ENCODE results near the gene MFSD2A.
"Not testable (repeated sequence)": the region's sequence is repeated elsewhere in the genome, so short reads cannot be mapped to it uniquely, and the experiment has no call there.

The MFSD2A gene

DNA sequence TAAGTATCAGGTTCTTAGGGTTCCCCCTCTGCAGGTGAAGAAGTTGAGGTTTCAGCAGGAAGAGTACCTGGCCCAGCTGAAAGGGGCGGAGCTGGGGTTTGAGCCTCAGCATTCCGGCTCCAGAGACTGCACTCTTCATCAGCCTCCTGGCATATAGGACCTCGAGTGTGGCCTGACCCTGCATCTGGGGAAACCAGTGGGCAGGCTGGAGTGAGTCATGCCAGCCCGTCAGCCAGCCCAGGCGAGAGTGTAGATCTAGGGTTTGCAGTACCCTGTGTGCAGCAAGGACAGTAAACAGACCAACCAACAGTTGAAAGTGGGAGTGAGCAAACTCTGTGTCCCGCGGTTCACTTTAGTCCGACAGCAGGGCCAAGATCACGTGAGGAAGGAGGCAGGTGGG lies 14.1 kb downstream of the MFSD2A start:
- DNase-seq (ENCODE audit: low spot score): no peak

DNA sequence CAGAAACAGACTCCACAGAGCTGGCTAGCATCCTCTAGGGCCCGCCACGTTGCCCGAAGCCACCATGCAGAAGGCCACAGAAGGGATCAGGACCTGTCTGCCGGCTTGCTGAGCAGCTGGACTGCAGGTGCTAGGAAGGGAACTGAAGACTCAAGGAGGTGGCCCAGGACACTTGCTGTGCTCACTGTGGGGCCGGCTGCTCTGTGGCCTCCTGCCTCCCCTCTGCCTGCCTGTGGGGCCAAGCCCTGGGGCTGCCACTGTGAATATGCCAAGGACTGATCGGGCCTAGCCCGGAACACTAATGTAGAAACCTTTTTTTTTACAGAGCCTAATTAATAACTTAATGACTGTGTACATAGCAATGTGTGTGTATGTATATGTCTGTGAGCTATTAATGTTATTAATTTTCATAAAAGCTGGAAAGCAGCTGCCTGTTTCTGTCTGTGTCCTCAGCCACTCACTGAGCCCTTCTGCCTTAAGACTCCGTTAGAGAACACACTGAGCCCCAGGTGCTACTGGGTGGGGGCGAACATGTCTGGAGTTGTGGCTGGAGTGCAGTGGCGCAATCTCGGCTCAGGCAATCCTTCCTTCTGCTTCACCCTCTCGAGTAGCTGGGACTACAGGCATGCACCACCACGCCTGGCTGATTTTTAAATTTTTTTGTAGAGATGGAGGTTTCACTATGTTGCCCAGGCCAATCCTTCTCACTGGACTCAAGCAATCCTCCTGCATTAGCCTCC lies 14.8 kb downstream of the MFSD2A start:
- no peak for DNase-seq (ENCODE audit: low spot score)

DNA sequence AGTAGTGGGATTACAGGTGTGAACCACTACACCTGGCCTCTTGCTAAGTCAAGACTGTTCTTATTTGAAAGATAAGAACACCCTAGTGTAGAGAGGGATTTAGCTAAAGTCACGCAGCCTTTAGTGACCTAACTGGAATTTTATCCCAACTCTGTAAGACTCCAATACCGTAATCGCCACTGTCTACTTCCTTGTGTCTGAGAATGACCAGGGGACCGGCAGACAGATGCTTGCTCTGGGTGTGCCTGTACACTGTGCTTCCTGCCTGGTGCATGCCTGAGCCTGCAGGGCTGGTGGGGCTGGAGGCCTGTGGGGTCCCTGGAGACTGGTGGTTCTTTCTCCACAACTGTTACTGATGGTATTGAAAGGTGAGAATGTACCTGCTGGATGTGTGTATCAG lies 15.3 kb downstream of the MFSD2A start:
- DNase-seq (ENCODE audit: low spot score): no peak

DNA sequence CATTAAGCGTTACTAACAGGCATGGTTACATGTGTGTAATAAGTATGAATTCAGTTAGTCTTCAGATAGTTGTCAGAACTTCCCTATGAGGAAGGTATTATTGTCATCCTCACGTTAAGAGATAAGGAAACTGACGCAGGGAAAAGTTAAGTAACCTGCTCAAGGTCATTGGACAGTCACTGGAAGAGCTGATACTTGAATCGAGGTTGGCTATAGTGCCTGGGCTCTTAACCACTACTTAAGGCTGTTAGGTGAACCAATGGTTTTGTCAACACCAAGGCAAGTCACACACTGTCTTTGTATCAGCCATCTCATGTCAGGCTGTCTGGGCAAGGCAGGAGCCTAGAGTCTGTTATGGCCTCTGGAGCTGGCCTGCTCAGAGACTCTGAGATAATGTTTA lies 16.2 kb downstream of the MFSD2A start:
- DNase-seq (ENCODE audit: low spot score): no peak

DNA sequence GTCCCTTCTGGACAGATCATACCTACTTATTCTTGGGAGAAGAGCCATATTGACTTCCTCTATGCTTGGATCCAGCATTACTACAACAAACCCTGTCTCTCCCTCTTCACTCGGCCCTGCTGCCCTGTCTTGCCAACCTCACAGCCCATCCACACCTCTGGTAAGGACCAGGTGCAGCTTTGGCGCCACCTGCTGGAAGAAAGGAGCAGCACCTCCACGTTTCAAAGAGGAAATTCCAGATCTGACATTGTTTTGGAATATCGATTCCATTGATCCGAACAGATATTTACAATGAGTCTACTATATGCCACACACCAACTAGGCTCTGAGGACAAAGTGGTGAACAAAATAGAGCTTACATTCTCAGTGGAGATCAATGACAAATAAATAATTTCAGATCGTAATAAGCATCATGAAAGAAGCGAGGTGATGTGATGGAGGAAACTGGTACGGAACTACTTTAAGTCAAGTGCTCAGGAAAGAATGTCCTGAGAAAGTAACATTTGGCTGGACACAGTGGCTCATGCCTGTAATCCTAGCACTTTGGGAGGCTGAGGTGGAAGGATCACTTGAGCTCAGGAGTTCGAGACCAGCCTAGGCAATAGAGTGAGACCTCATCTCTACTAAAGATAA lies 18.7 kb downstream of the MFSD2A start:
- DNase-seq (ENCODE audit: low spot score): peak; percentile 67

DNA sequence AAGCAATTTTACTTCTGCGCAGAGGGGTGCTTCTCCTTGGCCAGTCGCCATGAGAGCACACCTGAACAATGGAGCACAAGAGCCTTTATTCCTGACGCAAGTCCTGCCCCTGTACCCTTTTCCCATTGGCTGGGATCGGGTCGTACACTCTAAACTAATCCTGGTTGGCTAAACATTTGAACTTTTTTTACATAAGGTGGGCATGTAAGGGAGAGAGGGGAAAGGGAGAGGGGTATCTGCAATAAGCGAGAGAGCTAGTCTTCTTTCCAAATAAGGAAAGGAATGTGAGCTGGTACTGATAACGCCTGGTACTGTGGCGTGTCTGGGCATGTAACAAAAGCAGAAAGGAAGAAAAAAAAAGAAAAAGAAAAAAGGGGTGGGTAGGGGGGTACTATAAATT lies 21.8 kb downstream of the MFSD2A start:
- no peak for DNase-seq (ENCODE audit: low spot score)

DNA sequence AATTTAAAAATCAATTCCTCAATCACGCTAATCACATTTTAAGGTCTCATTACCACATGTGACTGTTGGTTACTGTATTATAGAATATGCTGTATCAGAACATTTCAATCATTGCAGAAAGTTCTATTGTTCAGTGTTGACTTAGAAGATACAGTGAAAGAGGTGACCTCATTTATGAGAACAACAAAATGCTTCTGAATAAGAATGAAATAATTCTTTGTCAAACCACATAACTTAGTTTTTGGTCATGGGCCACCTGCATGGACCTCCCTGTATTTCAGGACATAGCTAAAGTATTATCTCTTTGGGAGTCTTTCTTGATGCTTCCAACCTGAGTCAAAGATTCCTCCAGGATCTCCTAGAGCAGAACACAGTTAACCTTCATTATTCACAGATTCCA lies 22.3 kb downstream of the MFSD2A start:
- peak; percentile 18 for DNase-seq (ENCODE audit: low spot score)

DNA sequence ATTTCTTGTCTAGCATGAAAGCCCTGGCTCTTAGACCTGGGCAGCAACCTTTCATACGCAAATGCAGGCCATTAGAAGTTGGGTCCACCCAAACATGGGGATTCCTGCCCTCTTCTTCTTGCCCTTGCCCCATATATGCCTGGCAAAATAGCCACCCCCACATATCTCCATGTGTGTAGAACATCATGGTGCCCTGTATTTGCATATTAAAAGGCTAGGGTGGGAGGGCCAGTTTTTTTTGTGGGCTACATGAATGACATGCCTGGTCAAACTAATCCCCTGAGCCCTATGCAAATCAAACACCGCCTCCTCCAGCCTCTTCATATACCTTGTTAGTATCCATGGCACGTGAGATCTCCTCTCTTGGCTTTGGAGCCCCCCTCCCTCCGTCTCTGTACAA lies 24.7 kb downstream of the MFSD2A start:
- DNase-seq (ENCODE audit: low spot score): no peak

DNA sequence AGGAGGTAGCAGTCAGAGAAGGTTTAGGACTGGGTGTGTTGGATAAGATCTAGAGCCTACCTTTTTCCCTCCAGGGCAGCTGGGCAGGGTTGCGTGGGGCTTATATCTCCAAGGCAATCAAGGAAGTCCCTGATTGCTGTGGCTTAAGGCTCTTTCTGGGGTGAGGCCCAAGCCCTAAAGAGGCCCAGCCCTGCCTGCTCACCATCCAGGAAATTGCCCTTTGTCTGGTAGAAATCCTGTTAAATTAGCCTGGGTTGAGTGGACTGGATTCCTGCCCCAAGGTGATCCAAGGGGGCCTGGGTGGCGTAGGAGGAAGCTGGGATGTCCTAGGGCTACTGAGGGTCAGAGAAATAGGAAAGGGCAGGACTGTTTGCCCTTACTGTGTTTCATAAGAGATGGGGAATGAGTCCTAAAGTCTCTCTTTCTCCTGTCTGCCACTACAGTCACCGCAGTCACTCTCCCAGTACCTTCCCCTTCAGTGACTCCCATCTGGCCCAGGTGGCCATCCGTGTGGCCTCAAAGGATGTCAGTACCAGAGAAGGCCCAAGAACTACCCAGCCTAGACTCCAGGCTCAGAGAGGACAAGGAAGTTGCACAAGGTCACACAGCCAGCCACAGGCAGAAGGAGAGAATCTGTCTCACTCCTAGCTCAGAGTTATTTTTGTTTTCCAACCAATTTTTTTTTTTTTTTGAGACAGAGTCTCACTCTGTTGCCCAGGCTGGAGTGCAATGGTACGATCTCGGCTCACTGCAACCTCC lies 25.8 kb downstream of the MFSD2A start:
- no peak for DNase-seq (ENCODE audit: low spot score)

DNA sequence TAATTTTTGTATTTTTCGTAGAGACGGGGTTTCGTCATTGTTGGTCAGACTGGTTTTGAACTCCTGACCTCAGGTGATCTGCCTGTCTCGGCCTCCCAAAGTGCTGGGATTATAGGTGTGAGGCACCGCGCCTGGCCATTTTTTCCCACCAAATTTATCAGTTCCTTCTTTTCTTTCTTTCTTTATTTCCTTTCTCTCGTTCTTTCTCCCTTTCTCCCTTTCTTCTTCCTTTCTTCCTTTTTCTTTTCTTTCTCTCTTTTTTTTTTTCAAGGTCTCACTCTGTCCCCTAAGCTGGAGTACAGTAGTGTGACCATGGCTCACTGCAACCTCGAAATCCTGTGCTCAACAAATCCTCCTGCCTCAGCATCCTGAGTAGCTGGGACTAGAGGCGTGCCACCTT lies 26.4 kb downstream of the MFSD2A start:
- DNase-seq (ENCODE audit: low spot score): no peak

DNA sequence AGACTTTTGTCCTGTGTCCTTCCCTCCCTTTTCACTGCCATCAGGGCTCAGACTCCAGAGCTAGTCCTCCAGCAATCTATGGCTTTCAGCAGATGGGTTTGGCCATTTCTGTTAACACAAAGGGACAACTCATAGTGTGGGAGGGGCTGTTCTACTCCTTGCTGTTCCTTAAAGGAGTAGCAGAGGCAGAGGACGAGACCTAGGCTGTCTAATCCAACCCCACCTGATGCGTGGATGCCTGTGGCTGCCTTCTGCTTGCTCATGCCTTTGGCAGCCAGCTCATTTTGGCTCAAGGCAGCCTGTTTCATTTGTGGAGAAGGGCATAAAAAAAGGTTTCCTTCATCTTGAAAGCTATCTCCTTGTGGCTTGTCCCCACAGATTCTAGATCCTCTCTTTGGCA lies 27.0 kb downstream of the MFSD2A start:
- peak; percentile 47 for DNase-seq (ENCODE audit: low spot score)

DNA sequence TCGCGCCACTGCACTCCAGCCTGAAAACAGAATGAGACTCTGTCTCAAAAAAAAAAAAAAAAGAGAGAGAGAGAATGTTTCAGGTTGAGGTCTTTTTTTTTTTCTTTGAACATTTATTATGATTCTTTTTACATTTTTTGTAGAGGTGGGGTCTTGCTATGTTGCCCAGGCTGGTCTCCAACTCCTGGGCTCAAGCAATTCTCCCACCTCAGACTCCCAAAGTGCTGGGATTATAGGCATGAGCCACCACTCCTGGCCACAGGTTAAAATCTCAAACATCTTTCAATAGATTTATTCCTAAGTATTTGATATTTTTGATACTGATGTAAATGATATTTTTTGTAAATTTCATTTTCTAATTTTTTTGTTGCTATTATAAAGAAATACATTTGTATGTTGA lies 29.5 kb downstream of the MFSD2A start:
- not testable (repeated sequence) for DNase-seq (ENCODE audit: low spot score)

DNA sequence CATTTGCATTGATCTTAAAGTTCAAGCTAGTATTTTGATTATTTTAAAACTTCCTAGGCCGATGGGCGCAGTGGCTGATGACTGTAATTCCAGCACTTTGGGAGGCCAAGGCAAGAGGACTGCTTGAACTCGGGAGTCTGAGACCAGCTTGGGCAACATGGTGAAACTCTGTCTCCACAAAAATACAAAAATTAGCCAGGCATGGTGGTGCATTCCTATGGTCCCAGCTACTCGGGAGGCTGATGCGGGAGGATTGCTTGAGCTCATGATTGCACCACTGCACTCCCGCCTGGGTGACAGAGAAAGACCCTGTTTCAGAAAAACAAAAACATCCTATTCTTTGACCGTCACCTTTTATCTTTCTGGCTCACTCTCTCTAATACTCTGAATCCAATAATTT lies 30.0 kb downstream of the MFSD2A start:
- no peak for DNase-seq (ENCODE audit: low spot score)

DNA sequence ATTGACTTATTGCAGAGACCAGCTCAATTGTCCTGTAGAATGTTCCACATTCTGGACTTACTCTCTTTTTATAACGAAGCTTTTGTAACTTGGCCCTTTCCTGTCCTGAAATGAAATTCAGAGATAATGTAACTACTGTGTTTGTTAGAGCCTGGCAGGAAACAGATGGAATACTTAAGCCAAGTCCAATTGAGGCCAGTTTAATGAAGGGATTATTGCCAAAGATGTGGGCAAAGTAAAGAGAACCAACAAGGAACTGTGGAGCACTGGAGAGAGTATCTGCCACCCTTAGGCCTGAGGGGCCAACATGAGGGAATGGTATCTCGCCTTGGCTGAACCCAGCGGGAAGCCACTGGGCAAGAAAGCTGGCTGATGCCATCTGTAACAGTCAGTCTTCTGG lies 32.9 kb downstream of the MFSD2A start:
- DNase-seq (ENCODE audit: low spot score): no peak

DNA sequence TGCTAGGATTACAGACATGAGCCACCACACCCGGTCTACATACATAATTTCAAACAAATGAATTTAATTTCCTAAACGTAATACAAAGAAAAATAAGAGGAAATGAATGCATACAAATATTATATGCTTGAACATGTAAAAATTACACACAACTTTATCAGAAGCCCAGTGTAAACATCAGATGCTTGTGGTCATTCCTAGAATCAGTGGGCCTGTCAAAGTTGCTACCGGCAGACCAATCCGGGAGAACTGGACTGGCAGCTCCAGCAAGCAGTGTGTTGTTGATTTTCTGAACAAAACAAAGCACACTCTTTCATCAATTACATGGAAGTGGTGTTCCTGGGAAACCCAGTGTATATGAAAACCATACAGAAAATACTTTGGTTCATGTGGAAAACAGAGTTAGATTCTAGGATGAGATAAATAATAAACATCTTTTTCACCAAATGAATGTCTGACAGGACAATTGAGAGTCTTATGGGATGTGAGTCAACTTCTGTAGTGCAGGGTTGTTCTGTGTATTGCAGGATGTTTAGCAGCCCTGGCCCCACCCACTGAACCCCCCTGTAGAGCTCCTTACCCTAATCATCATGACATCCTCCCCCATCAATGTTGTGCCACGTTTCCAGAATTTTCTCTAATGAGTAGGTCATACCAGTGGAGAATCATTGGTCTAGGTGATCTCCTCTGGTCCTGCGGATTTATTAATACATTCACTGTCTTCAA lies 33.8 kb downstream of the MFSD2A start:
- DNase-seq (ENCODE audit: low spot score): no peak

DNA sequence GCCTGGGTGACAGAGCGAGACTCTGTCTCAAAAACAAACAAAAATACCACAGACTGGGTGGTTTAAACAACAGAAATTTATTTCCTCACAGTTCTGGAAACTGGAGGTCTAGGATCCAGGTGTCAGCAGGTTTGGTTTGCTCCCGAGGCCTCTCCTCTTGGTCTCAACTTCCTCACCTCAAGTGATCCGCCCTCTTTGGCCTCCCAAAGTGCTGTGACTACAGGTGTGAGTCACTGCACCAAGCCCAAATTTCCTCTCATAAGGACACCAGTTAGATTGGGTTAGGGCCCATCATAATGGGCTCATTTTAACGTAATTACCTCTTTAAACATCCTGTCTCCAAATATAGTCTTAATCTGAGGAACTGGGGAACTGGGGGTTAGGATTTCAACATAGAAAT lies 35.5 kb downstream of the MFSD2A start:
- DNase-seq (ENCODE audit: low spot score): no peak

DNA sequence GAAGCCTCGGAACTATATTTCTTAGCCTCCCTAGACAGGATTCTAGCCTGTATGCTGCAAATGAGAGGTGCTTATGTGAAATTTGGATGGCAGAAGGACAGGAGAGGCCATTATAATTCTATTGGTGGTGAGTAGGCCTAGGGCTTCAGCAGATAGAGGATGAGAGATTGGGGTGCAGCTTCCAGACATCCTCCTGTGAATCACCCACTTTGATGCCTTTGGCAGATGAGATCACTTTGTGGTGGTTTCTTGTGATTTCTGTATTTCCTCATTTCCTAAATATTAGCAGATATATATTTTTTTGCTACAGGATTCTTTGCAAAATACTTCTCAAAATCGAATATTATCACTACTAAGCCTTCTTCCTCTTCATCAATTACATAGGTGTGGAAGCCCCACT lies 37.3 kb downstream of the MFSD2A start:
- DNase-seq (ENCODE audit: low spot score): no peak

DNA sequence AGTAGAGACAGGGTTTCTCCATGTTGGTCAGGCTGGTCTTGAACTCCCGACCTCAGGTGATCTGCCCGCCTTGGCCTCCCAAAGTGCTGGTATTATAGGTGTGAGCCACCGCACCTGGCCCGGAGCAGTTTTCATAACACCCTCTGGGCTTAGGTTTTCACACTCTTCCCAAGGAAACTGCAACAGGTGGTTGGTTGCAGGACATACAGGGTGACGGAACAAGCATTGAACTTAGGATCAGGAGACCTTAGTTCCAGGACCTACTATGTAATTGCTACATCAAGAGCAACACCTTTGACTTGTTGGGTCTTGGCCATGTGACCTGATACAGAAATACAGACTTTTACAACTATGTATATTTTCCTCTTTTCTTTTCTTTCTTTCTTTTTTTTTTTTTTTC lies 37.9 kb downstream of the MFSD2A start:
- no peak for DNase-seq (ENCODE audit: low spot score)

DNA sequence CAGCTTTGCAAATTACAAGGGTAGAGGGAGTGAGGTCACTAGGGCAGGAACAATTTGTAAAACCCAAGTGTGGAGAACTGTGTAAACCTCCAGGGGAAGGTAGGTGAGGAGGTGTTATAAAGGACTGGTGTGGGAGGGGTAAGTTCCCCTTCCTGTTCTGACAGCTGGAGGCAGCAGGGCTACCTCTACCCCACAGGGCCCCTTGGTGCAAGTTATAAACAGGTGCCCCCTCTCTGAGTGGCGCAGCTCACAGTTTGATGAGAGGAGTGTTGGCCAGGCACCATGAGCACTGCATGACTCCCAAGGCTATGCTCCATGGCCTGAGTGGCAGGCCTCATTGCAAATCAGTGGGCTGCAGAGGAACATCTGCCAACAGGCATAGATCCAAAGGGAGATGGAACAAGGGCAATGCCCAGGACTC lies 41.0 kb downstream of the MFSD2A start:
- no peak for DNase-seq (ENCODE audit: low spot score)

DNA sequence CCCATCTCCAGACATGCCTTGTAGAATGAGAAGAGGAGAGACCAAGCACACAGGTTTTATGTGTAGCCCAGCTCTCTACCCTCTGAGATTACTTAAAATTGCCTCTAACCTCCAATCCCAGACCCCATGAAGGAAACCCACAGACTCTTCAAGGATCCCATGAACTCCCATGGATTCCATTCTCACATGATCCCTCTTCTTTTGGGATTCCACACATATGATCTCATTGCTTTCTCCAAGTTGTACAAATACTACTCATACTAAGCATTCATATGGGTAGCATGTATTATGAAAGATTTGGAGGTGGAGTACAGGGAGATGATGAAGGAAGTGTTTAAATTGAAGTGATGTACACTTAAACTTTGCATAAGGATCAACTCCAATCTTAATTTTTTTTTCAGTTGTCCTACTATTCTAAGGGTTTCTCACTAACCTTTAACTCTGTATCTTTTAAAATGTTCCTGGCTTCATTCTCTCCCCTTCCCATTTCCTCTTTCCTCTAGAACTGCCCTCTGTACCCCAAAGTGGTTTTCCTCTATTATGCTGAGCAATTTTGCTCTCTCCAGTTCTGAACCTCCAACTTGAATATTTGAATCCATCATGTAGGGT lies 41.6 kb downstream of the MFSD2A start:
- no peak for DNase-seq (ENCODE audit: low spot score)

DNA sequence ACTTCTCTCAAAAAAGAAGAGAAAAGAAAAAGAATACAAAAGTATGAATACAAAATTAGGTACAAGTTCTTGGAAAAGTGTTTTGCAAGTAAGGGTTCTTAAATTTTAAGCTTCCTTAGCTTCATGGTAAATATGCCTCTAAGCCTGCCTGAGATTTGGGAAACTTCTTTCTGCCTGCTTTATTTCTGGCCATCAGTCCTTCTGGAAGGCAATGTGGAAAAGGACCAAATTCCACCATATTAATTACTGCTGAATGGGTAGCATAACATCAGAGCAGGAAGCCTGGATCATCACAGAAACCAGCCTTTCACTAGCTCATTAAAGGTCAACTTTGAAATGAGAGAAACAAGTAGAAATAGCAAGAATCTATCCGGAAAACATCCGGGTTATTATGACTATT lies 46.5 kb downstream of the MFSD2A start:
- no peak for DNase-seq (ENCODE audit: low spot score)

Data from SW480 (cell line).